Measurements from ENCODE around the gene SLC8B1.

SLC8B1 gene

DNA sequence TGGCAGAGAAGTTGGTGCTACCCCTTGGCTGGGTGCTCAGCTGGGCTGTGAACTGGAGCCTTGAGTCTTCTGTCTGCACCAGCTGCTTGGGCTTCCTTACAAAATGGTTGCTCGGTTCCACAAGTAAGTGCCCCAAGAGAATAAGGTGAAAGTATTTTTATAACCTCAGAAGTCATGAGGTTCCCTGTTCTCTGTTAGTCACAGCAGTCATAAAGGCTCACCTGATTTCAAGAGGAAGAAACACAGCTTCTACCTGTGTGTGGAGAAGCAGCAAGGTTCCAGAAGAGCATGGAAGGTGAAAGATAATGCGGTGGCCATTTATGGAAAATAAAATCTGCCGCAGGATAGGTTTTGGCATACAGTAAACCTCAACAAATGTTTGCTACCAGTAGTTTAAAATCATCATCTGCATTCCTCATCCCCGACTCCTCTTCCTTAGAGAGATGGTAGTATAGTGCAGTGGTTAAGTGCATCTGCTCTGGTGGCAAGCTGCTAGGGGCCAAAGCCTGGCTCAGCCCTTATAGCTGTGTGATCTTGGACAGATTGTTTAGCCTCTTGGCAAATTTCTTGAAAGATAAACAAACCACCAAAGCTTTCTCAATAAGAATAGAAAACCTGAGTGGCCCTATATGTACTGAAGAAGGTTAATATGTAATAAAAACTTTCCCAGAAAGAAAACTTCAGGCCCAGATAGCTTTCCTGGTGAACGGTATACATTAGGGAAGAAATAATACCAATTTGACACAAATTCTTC, 81.2 kb downstream of the SLC8B1 start:
- no peak for DNase-seq (ENCODE audit: low read depth)
- no peak overlapping the region for H3K4me3 ChIP-seq (ENCODE audit: low read depth, low read length)
- TF ChIP-seq, protein P1, sequence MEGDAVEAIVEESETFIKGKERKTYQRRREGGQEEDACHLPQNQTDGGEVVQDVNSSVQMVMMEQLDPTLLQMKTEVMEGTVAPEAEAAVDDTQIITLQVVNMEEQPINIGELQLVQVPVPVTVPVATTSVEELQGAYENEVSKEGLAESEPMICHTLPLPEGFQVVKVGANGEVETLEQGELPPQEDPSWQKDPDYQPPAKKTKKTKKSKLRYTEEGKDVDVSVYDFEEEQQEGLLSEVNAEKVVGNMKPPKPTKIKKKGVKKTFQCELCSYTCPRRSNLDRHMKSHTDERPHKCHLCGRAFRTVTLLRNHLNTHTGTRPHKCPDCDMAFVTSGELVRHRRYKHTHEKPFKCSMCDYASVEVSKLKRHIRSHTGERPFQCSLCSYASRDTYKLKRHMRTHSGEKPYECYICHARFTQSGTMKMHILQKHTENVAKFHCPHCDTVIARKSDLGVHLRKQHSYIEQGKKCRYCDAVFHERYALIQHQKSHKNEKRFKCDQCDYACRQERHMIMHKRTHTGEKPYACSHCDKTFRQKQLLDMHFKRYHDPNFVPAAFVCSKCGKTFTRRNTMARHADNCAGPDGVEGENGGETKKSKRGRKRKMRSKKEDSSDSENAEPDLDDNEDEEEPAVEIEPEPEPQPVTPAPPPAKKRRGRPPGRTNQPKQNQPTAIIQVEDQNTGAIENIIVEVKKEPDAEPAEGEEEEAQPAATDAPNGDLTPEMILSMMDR (IDR thresholded peaks at IDR 0.05; ENCODE audit: insufficient read depth, low read depth, low read length, missing control alignments), result no peak

DNA sequence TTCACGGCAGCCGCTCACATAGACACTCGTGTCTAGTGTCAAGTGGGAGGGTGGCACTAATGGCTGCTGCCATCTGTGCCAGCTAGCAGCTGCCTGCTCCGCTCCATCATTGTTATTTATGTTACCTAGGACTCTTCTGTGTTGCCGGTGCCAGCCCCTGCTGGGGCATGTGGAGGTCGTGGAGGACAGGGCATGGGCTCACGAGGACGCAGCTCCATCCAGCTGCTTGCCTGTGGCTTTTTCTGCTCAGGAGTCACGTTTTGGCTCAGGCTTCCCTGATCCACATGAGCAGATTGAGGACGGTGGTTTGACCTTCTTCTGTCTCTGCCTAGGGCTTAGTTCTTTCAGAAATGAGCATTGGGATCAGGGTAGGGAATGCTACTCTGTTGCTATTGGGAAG, 82.4 kb downstream of the SLC8B1 start:
- no peak for DNase-seq (ENCODE audit: low read depth)
- TF ChIP-seq, protein P1 (IDR thresholded peaks at IDR 0.05; ENCODE audit: insufficient read depth, low read depth, low read length, missing control alignments), result no peak
- no peak overlapping the region for H3K4me3 ChIP-seq (ENCODE audit: low read depth, low read length)

DNA sequence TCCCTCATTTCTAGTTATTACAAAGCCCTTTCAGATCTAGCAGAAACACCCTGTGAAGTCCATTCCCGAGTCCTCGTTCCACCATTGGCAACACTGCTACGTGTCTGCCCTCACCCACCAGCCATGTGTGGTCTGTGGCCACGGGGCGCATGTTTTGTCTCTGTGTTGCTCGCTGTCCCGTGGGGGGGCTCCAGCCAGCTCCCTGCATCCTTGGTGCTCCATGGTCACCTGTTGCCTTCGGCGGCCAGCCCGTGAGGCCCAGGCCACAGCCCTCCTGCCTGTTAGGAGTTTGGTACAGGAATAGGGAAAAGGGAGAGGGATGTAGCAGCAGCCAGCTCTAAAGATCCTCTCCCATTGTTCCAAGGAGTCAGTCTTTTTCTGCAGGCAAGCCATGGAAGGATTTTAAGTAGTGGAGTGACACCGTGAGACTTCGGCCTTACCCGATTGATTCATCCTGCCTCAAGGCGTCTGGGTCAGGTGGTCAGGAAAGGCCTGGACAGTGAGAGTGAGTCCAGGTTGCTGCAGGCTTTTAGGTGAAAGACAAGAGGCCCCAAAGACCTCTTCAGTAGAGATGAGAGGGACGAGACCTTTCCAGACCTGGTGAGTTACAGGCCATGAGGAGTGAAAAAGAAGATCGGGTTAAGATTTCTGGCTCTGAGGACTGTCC, 83.4 kb downstream of the SLC8B1 start:
- no peak overlapping the region for H3K4me3 ChIP-seq (ENCODE audit: low read depth, low read length)
- DNase-seq (ENCODE audit: low read depth), result no peak
- TF ChIP-seq, protein P1 (IDR thresholded peaks at IDR 0.05; ENCODE audit: insufficient read depth, low read depth, low read length, missing control alignments), result no peak

DNA sequence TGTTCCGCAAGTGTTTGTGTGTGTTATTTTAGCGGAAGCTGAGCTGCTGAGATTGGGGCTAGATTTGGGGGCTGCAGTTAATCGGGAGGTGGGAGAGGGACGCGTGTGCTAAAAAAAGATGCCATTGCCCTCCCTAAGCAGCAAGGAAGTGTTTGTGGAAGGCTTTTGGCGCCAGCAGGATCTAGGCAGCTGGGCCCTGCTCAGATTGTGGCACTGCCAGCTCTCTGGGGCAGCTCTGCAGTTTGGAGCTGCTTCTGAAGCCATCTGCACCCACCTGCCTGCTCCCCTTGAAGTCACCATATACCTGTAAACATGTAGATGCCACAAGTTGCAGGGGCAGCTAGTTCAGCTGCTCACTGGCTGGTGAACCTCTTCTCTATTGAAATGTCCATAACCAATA, 84.9 kb downstream of the SLC8B1 start:
- TF ChIP-seq, protein P1 (IDR thresholded peaks at IDR 0.05; ENCODE audit: insufficient read depth, low read depth, low read length, missing control alignments), result no peak

DNA sequence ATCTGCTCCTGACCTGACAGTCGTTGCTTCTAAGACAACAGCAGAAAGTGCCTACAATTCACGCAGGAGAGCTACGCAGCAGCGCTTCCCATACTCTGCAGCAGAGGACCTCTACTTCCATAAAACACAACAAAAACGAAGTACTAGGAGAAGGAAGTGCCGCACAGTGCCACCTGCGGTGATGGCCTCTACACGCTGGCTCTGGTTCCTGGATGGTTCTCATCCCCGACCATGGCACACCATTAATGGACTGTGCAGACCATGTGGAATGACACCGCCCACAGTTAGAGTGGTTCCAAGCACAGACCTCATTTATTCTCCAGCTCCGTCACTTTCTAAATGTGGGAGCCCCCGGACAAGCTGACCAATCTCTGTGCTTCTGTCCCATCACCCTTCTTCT, 85.4 kb downstream of the SLC8B1 start:
- TF ChIP-seq, protein P1 (IDR thresholded peaks at IDR 0.05; ENCODE audit: insufficient read depth, low read depth, low read length, missing control alignments), result no peak
- no peak for DNase-seq (ENCODE audit: low read depth)
- no peak overlapping the region for H3K4me3 ChIP-seq (ENCODE audit: low read depth, low read length)

More for the DNA sequence above, 84.9 kb downstream of the SLC8B1 start:
- DNase-seq (ENCODE audit: low read depth), result no peak
- no peak overlapping the region for H3K4me3 ChIP-seq (ENCODE audit: low read depth, low read length)

DNA sequence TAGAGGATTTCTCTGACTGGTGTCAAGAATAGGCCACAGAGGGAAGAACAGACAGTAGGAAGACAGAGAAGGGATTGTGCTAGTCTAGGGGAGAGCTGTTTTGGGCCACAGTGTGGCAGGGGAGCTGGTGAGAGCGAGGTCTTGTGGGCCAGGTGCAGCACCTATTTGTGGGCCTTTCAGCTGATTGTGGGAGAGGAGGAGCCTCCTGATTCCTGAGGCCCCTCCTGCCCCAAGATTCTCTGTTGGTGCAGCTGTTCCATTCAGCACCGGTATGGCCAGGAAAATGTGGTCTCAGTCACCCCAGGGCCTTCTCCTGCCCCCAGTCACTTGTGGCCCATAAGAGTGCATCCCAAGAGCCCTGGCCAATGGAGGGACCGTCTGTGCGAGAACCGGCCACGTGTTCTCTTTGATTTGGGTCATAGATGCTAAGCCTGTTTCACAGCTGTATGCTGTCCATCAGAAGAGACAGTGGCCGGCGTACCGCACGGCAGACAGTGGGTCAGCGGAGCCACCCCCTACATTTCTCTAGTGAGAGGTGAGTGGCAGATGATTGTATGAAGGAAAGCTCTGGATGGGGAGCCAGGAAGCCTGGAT, 86.0 kb downstream of the SLC8B1 start:
- DNase-seq (ENCODE audit: low read depth), result no peak
- no peak overlapping the region for H3K4me3 ChIP-seq (ENCODE audit: low read depth, low read length)
- TF ChIP-seq, protein P1 (IDR thresholded peaks at IDR 0.05; ENCODE audit: insufficient read depth, low read depth, low read length, missing control alignments), result no peak

Data from GM12865 (cell line).